Measurements from ENCODE around the gene DAO.
"Not testable (repeated sequence)": the region's sequence is repeated elsewhere in the genome, so short reads cannot be mapped to it uniquely, and the experiment has no call there.

- TF ChIP-seq, protein P1, sequence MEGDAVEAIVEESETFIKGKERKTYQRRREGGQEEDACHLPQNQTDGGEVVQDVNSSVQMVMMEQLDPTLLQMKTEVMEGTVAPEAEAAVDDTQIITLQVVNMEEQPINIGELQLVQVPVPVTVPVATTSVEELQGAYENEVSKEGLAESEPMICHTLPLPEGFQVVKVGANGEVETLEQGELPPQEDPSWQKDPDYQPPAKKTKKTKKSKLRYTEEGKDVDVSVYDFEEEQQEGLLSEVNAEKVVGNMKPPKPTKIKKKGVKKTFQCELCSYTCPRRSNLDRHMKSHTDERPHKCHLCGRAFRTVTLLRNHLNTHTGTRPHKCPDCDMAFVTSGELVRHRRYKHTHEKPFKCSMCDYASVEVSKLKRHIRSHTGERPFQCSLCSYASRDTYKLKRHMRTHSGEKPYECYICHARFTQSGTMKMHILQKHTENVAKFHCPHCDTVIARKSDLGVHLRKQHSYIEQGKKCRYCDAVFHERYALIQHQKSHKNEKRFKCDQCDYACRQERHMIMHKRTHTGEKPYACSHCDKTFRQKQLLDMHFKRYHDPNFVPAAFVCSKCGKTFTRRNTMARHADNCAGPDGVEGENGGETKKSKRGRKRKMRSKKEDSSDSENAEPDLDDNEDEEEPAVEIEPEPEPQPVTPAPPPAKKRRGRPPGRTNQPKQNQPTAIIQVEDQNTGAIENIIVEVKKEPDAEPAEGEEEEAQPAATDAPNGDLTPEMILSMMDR (IDR thresholded peaks at IDR 0.05; ENCODE audit: borderline replicate concordance, extremely low read depth, low read length, poor library complexity, severe bottlenecking) = not testable (repeated sequence)
- not testable (repeated sequence) for TF ChIP-seq EZH2 (IDR thresholded peaks at IDR 0.05; ENCODE audit: borderline replicate concordance, low read depth, low read length, severe bottlenecking)
These were observed 13.8 kb upstream of the DAO start for GRCh38 chr12:108866083-108866482.

Data from DND-41 (cell line).